ENCODE results near the gene BTG3.

- TF ChIP-seq CTCF (IDR thresholded peaks at IDR 0.05) (no peak), POLR2AphosphoS5 (IDR thresholded peaks at IDR 0.05) (peak; percentile 98), EP300 (IDR thresholded peaks at IDR 0.05) (no peak), POLR2A (IDR thresholded peaks at IDR 0.05) (peak; percentile 95 to 96)
Observed at GRCh38 chr21:17612565-17613241, at the start of gene BTG3.
